GM21528 (cell line): ENCODE results near the gene ANKLE1.
"Not testable (repeated sequence)": the region's sequence is repeated elsewhere in the genome, so short reads cannot be mapped to it uniquely, and the experiment has no call there.

Experiments
- ATAC-seq: cut with Tn5 transposase; IDR thresholded peaks from one replicate; pipeline ENCODE4 v1.9.1; 2021; ENCODE audit warnings: mild to moderate bottlenecking, moderate library complexity; ENCODE audit not compliant: unreplicated experiment, low FRiP score

The ANKLE1 gene

GRCh38 chr19:17246681-17247425 lies 34.8 kb upstream of the ANKLE1 start:
- peak; percentile 2 for ATAC-seq

GRCh38 chr19:17248011-17248776 lies 33.5 kb upstream of the ANKLE1 start:
- no peak for ATAC-seq

GRCh38 chr19:17249887-17250548 lies 31.7 kb upstream of the ANKLE1 start:
- no peak for ATAC-seq

- no peak for ATAC-seq
These were observed 27.1 kb upstream of the ANKLE1 start for GRCh38 chr19:17254636-17255035.

- ATAC-seq = no peak
These were observed 26.5 kb upstream of the ANKLE1 start for GRCh38 chr19:17255150-17255621.

- ATAC-seq = no peak
These were observed 25.6 kb upstream of the ANKLE1 start for GRCh38 chr19:17256130-17256529.

GRCh38 chr19:17259118-17259780 lies 22.5 kb upstream of the ANKLE1 start:
- ATAC-seq = no peak

GRCh38 chr19:17259934-17260333 lies 21.8 kb upstream of the ANKLE1 start:
- no peak for ATAC-seq

GRCh38 chr19:17260842-17261325 lies 20.8 kb upstream of the ANKLE1 start:
- peak; percentile 54 for ATAC-seq

GRCh38 chr19:17262557-17262956 lies 19.1 kb upstream of the ANKLE1 start:
- ATAC-seq = no peak

- ATAC-seq = no peak
These were observed 17.7 kb upstream of the ANKLE1 start for GRCh38 chr19:17263712-17264640.

- ATAC-seq = no peak
These were observed 17.1 kb upstream of the ANKLE1 start, which contains the start of gene USHBP1 for GRCh38 chr19:17264641-17264979. Gene USHBP1, minus strand, starts transcription at chr19:17264745. Its CDS starts 446 bp downstream, at chr19:17264299.

- no peak for ATAC-seq
These were observed 15.7 kb upstream of the ANKLE1 start for GRCh38 chr19:17266026-17266425.

GRCh38 chr19:17266589-17266974 lies 15.1 kb upstream of the ANKLE1 start:
- no peak for ATAC-seq

GRCh38 chr19:17266975-17267788 lies 14.5 kb upstream of the ANKLE1 start, which contains the start of gene BABAM1:
Gene BABAM1, plus strand, starts transcription at chr19:17267443. Its CDS starts 1,364 bp downstream, at chr19:17268807.
- peak; percentile 92 for ATAC-seq

GRCh38 chr19:17268754-17269153 lies 12.9 kb upstream of the ANKLE1 start:
- ATAC-seq = no peak

- ATAC-seq = not testable (repeated sequence)
These were observed 6.8 kb upstream of the ANKLE1 start for GRCh38 chr19:17274892-17275291.

- ATAC-seq = no peak
These were observed 6.1 kb upstream of the ANKLE1 start for GRCh38 chr19:17275441-17276175.
